HEK293 (cell line): Measurements from ENCODE around the gene SAMD11.
A peak's percentile ranks its signal among the peaks of the same experiment; 100 is the strongest.

Experiments
- BCL11A ChIP-seq: fragments of 450-650 bp; formaldehyde crosslinking; IDR thresholded peaks from 2 replicates; pipeline ENCODE4 v1.5.1; 2016; ENCODE audit warnings: low read depth, missing biosample characterization, missing genetic modification characterization
- BCL11B ChIP-seq: fragments of 450-650 bp; formaldehyde crosslinking; IDR thresholded peaks from 2 replicates; pipeline ENCODE4 v1.5.1; 2016; ENCODE audit warnings: low read depth, missing biosample characterization, missing genetic modification characterization
- GLIS1 ChIP-seq: fragments of 450-650 bp; formaldehyde crosslinking; IDR thresholded peaks from 2 replicates; pipeline ENCODE4 v1.5.1; 2016; ENCODE audit warnings: missing biosample characterization, missing genetic modification characterization
- HOXA7 ChIP-seq: sonication (generic); formaldehyde crosslinking; IDR thresholded peaks from 2 replicates; pipeline ENCODE4 v1.8.1; 2022; ENCODE audit warnings: missing genetic modification reagents, borderline replicate concordance
- HOXC10 ChIP-seq: sonication (generic); formaldehyde crosslinking; IDR thresholded peaks from 2 replicates; pipeline ENCODE4 v1.8.1; 2023; ENCODE audit warnings: mild to moderate bottlenecking, missing genetic modification reagents
- HOXD13 ChIP-seq: sonication (generic); formaldehyde crosslinking; IDR thresholded peaks from 2 replicates; pipeline ENCODE4 v1.8.0; 2022; ENCODE audit warnings: missing genetic modification reagents, borderline replicate concordance
- KLF1 ChIP-seq: fragments of 450-650 bp; formaldehyde crosslinking; IDR thresholded peaks from 2 replicates; pipeline ENCODE4 v1.5.1; 2016; ENCODE audit warnings: missing biosample characterization, missing genetic modification characterization
- KLF16 ChIP-seq: fragments of 450-650 bp; formaldehyde crosslinking; IDR thresholded peaks from 2 replicates; pipeline ENCODE4 v1.5.1; 2017; ENCODE audit warnings: missing biosample characterization, missing genetic modification characterization
- PRDM1 ChIP-seq: fragments of 450-650 bp; formaldehyde crosslinking; IDR thresholded peaks from 2 replicates; pipeline ENCODE4; 2016; ENCODE audit warnings: missing biosample characterization, missing genetic modification characterization
- SP3 ChIP-seq: fragments of 450-650 bp; formaldehyde crosslinking; IDR thresholded peaks from 2 replicates; pipeline ENCODE4 v1.5.1; 2016; ENCODE audit warnings: missing biosample characterization, missing genetic modification characterization
- SP7 ChIP-seq: fragments of 450-650 bp; formaldehyde crosslinking; IDR thresholded peaks from 2 replicates; pipeline ENCODE4 v1.5.1; 2016; ENCODE audit warnings: missing biosample characterization, missing genetic modification characterization
- TCF7L2 ChIP-seq: IDR thresholded peaks from 2 replicates; pipeline ENCODE4 v1.6.1; 2011; ENCODE audit warnings: low read depth, mild to moderate bottlenecking, inconsistent platforms, low read length, moderate library complexity, borderline replicate concordance
- TRIM28 ChIP-seq: IDR thresholded peaks from 2 replicates; pipeline ENCODE4 v1.6.1; 2011; ENCODE audit warnings: low read length, control low read depth, borderline replicate concordance
- YY1 ChIP-seq: fragments of 450-650 bp; formaldehyde crosslinking; IDR thresholded peaks from 2 replicates; pipeline ENCODE4 v1.5.1; 2018; ENCODE audit warnings: missing biosample characterization, missing genetic modification characterization
- ZBTB20 ChIP-seq: fragments of 450-650 bp; formaldehyde crosslinking; IDR thresholded peaks from 2 replicates; pipeline ENCODE4 v1.5.1; 2016; ENCODE audit warnings: missing biosample characterization, missing genetic modification characterization
- ZBTB7A ChIP-seq: fragments of 450-650 bp; formaldehyde crosslinking; IDR thresholded peaks from 2 replicates; pipeline ENCODE4 v1.5.1; 2016; ENCODE audit warnings: low read depth, missing biosample characterization, missing genetic modification characterization
- ZEB2 ChIP-seq: fragments of 450-650 bp; formaldehyde crosslinking; IDR thresholded peaks from 2 replicates; pipeline ENCODE4 v1.5.1; 2016; ENCODE audit warnings: missing biosample characterization, missing genetic modification characterization
- ZFP3 ChIP-seq: fragments of 450-650 bp; formaldehyde crosslinking; IDR thresholded peaks from 2 replicates; pipeline ENCODE4 v1.5.1; 2016; ENCODE audit warnings: low read depth, missing biosample characterization, missing genetic modification characterization
- ZNF121 ChIP-seq: fragments of 450-650 bp; formaldehyde crosslinking; IDR thresholded peaks from 2 replicates; pipeline ENCODE4 v1.5.1; 2016; ENCODE audit warnings: missing biosample characterization, missing genetic modification characterization
- ZNF138 ChIP-seq: fragments of 450-650 bp; formaldehyde crosslinking; IDR thresholded peaks from 2 replicates; pipeline ENCODE4 v1.5.1; 2016; ENCODE audit warnings: missing biosample characterization, missing genetic modification characterization, borderline replicate concordance
- ZNF157 ChIP-seq: fragments of 450-650 bp; formaldehyde crosslinking; IDR thresholded peaks from 2 replicates; pipeline ENCODE4 v1.5.1; 2016; ENCODE audit warnings: missing biosample characterization, missing genetic modification characterization
- ZNF324 ChIP-seq: fragments of 450-650 bp; formaldehyde crosslinking; IDR thresholded peaks from 2 replicates; pipeline ENCODE4 v1.5.1; 2016; ENCODE audit warnings: missing biosample characterization, missing genetic modification characterization
- ZNF350 ChIP-seq: fragments of 450-650 bp; formaldehyde crosslinking; IDR thresholded peaks from 2 replicates; pipeline ENCODE4 v1.5.0; 2017; ENCODE audit warnings: missing biosample characterization, mild to moderate bottlenecking, missing genetic modification characterization
- ZNF366 ChIP-seq: fragments of 450-650 bp; formaldehyde crosslinking; conservative IDR thresholded peaks from 2 replicates; pipeline ENCODE4 v1.5.1; 2016; ENCODE audit warnings: missing biosample characterization, missing genetic modification characterization
- ZNF394 ChIP-seq: fragments of 450-650 bp; formaldehyde crosslinking; IDR thresholded peaks from 2 replicates; pipeline ENCODE4 v1.5.1; 2016; ENCODE audit warnings: missing biosample characterization, missing genetic modification characterization, mild to moderate bottlenecking, moderate library complexity, borderline replicate concordance
- ZNF423 ChIP-seq: fragments of 450-650 bp; formaldehyde crosslinking; IDR thresholded peaks from 2 replicates; pipeline ENCODE4 v1.5.1; 2016; ENCODE audit warnings: missing biosample characterization, missing genetic modification characterization
- ZNF514 ChIP-seq: fragments of 450-650 bp; formaldehyde crosslinking; IDR thresholded peaks from 2 replicates; pipeline ENCODE4 v1.5.1; 2016; ENCODE audit warnings: missing biosample characterization, missing genetic modification characterization
- ZNF600 ChIP-seq: fragments of 450-650 bp; formaldehyde crosslinking; IDR thresholded peaks from 2 replicates; pipeline ENCODE4 v1.5.1; 2016; ENCODE audit warnings: missing biosample characterization, missing genetic modification characterization
- ZNF747 ChIP-seq: fragments of 450-650 bp; formaldehyde crosslinking; IDR thresholded peaks from 2 replicates; pipeline ENCODE4 v1.5.1; 2016; ENCODE audit warnings: missing biosample characterization, missing genetic modification characterization
- TF ChIP-seq, protein P1 (sequence below): fragments of 450-650 bp; formaldehyde crosslinking; IDR thresholded peaks from 2 replicates; pipeline ENCODE4 v1.5.1; 2016; ENCODE audit warnings: missing biosample characterization, missing genetic modification characterization
- TF ChIP-seq, protein P2 (sequence below): fragments of 450-650 bp; IDR thresholded peaks from 2 replicates; pipeline ENCODE4 v1.5.1; 2018; ENCODE audit warnings: missing biosample characterization, mild to moderate bottlenecking, missing genetic modification characterization
- TF ChIP-seq, protein P3 (sequence below): fragments of 450-650 bp; IDR thresholded peaks from 2 replicates; pipeline ENCODE4 v1.5.1; 2018; ENCODE audit warnings: missing biosample characterization, missing genetic modification characterization
- TF ChIP-seq, protein P4 (sequence below): fragments of 450-650 bp; formaldehyde crosslinking; IDR thresholded peaks from 2 replicates; pipeline ENCODE4 v1.5.1; 2016; ENCODE audit warnings: missing biosample characterization, missing genetic modification characterization
- TF ChIP-seq, protein P5 (sequence below): fragments of 450-650 bp; formaldehyde crosslinking; IDR thresholded peaks from 2 replicates; pipeline ENCODE4 v1.5.1; 2017; ENCODE audit warnings: missing biosample characterization, missing genetic modification characterization

Gene SAMD11

DNA sequence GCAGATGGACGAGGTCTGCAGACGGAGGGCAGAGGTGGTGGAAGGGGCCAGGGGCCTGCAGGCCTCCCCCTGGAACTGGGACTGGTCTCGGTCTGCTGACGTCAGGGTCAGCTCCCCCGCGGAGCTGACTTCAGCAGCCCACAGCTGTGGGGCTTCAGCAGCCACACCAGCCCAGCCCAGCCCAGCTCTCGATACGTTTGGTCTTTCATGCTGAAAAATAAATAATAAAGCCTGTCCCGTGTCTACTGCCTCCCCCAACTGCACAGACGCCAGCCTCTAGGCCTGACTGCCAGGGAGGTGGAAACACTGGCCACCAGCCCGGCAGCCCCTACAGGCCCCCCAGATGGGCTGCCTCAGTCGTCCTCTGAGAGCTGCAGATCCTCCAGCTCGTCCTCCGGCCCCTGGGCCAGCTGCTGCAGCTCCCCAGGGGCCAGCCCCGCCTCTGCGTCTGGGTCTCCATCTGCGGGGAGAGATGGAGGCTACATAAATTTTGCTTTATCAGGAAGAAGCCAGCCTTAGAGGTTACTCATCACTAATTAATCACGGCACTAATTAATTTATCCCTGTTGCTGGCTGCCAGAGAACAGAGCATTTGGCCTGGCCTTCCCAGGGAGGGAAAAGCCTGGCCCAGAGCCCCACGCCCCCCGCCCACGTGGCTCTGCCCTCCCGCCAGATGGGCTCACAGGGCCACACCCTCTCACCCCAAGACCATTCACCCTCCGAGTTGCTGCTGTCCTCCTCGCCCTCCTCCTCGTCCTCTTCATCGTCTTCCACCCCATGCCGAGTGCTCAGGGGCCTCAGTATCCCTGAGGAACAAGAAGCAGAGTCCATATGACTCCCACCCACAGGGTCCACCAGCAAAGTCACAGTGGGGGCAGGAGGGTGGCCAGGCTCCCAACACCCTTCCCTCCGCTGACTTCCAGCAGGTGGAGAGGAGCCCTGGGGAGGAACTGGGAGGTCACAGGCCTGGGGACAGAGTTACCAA, 20.9 kb downstream of the SAMD11 start (continued):
- TF ChIP-seq ZNF394 (tag by site-specific recombination): no peak
- no peak for TF ChIP-seq ZNF324 (tag by site-specific recombination)
- TF ChIP-seq TCF7L2: no peak
- no peak for TF ChIP-seq HOXD13 (CRISPR knock-in tag)
- no peak for TF ChIP-seq YY1 (tag by site-specific recombination)
- TF ChIP-seq GLIS1 (tag by site-specific recombination): peak; percentile 97
- no peak for TF ChIP-seq ZNF121 (tag by site-specific recombination)
- TF ChIP-seq ZNF423: no peak
- no peak for TF ChIP-seq ZNF747 (tag by site-specific recombination)
- TF ChIP-seq ZNF157 (tag by site-specific recombination): no peak
- no peak for TF ChIP-seq ZFP3 (tag by site-specific recombination)
- TF ChIP-seq, protein P1, sequence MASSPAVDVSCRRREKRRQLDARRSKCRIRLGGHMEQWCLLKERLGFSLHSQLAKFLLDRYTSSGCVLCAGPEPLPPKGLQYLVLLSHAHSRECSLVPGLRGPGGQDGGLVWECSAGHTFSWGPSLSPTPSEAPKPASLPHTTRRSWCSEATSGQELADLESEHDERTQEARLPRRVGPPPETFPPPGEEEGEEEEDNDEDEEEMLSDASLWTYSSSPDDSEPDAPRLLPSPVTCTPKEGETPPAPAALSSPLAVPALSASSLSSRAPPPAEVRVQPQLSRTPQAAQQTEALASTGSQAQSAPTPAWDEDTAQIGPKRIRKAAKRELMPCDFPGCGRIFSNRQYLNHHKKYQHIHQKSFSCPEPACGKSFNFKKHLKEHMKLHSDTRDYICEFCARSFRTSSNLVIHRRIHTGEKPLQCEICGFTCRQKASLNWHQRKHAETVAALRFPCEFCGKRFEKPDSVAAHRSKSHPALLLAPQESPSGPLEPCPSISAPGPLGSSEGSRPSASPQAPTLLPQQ: no peak
- no peak for TF ChIP-seq ZNF514 (tag by site-specific recombination)
- TF ChIP-seq, protein P2, sequence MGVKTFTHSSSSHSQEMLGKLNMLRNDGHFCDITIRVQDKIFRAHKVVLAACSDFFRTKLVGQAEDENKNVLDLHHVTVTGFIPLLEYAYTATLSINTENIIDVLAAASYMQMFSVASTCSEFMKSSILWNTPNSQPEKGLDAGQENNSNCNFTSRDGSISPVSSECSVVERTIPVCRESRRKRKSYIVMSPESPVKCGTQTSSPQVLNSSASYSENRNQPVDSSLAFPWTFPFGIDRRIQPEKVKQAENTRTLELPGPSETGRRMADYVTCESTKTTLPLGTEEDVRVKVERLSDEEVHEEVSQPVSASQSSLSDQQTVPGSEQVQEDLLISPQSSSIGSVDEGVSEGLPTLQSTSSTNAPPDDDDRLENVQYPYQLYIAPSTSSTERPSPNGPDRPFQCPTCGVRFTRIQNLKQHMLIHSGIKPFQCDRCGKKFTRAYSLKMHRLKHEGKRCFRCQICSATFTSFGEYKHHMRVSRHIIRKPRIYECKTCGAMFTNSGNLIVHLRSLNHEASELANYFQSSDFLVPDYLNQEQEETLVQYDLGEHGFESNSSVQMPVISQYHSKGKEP (tag by site-specific recombination): no peak
- TF ChIP-seq ZNF600 (tag by site-specific recombination): peak; percentile 35; the same call in 1 of the 2 replicates
- TF ChIP-seq BCL11B (tag by site-specific recombination): 0 out of 2 replicates have a peak, but pooled peaks have one; percentile 30
- TF ChIP-seq, protein P3, sequence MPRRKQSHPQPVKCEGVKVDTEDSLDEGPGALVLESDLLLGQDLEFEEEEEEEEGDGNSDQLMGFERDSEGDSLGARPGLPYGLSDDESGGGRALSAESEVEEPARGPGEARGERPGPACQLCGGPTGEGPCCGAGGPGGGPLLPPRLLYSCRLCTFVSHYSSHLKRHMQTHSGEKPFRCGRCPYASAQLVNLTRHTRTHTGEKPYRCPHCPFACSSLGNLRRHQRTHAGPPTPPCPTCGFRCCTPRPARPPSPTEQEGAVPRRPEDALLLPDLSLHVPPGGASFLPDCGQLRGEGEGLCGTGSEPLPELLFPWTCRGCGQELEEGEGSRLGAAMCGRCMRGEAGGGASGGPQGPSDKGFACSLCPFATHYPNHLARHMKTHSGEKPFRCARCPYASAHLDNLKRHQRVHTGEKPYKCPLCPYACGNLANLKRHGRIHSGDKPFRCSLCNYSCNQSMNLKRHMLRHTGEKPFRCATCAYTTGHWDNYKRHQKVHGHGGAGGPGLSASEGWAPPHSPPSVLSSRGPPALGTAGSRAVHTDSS (tag by site-specific recombination): peak; percentile 71
- 0 out of 2 replicates have a peak, but pooled peaks have one; percentile 37 for TF ChIP-seq ZEB2 (tag by site-specific recombination)
- no peak for TF ChIP-seq PRDM1 (tag by site-specific recombination)
- TF ChIP-seq KLF1 (tag by site-specific recombination): peak; percentile 95
- 0 out of 2 replicates have a peak, but pooled peaks have one; percentile 2 for TF ChIP-seq TRIM28
- no peak for TF ChIP-seq ZNF138 (tag by site-specific recombination)
- TF ChIP-seq, protein P4, sequence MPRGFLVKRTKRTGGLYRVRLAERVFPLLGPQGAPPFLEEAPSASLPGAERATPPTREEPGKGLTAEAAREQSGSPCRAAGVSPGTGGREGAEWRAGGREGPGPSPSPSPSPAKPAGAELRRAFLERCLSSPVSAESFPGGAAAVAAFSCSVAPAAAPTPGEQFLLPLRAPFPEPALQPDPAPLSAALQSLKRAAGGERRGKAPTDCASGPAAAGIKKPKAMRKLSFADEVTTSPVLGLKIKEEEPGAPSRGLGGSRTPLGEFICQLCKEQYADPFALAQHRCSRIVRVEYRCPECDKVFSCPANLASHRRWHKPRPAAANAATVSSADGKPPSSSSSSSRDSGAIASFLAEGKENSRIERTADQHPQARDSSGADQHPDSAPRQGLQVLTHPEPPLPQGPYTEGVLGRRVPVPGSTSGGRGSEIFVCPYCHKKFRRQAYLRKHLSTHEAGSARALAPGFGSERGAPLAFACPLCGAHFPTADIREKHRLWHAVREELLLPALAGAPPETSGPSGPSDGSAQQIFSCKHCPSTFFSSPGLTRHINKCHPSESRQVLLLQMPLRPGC (tag by site-specific recombination): no peak
- TF ChIP-seq ZNF366: peak; percentile 5; the same call in 1 of the 2 replicates
- TF ChIP-seq BCL11A (tag by site-specific recombination): no peak; the same call in none of the 2 replicates
- TF ChIP-seq ZBTB7A (tag by site-specific recombination): peak; percentile 58; the same call in 1 of the 2 replicates
- no peak for TF ChIP-seq ZNF350 (tag by site-specific recombination)
- no peak for TF ChIP-seq HOXC10 (CRISPR knock-in tag)
- no peak for TF ChIP-seq HOXA7
- TF ChIP-seq SP7 (tag by site-specific recombination): peak; percentile 82
- TF ChIP-seq, protein P5, sequence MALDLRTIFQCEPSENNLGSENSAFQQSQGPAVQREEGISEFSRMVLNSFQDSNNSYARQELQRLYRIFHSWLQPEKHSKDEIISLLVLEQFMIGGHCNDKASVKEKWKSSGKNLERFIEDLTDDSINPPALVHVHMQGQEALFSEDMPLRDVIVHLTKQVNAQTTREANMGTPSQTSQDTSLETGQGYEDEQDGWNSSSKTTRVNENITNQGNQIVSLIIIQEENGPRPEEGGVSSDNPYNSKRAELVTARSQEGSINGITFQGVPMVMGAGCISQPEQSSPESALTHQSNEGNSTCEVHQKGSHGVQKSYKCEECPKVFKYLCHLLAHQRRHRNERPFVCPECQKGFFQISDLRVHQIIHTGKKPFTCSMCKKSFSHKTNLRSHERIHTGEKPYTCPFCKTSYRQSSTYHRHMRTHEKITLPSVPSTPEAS: no peak
- TF ChIP-seq ZBTB20 (tag by site-specific recombination): no peak
- no peak for TF ChIP-seq SP3 (tag by site-specific recombination)
- peak; percentile 33; the same call in 1 of the 2 replicates for TF ChIP-seq KLF16 (tag by site-specific recombination)
